SK-N-SH (cell line): ENCODE results near the gene FLAD1. TPM values are rescaled to one million over a fixed set of nuclear protein-coding genes. Genes with fewer than 3 reads are reported as not detected.
A peak's percentile ranks its signal among the peaks of the same experiment; 100 is the strongest.

Experiments
- CTCF ChIA-PET: fragments of 300-600, 350-600 bp; formaldehyde crosslinking; extraction: SDS; loops from one replicate; lab custom pipeline; 2021; lab: Yijun Ruan, JAX
- POLR2A ChIA-PET: fragments of 350-600 bp; sonication (Branson Sonifier 250); formaldehyde crosslinking; extraction: SDS; loops from one replicate; lab custom pipeline; 2020; ENCODE audit warnings: antibody characterized with exemption, inconsistent platforms; lab: Yijun Ruan, JAX
- DNase-seq: peaks from one replicate; pipeline ENCODE4 v3.0.0; 2012
- H2AFZ ChIP-seq: fragments of 200-600 bp; sonication (generic); 2 replicates; pipeline ENCODE4 v1.8.1; 2016; ENCODE audit warnings: antibody characterized with exemption, mild to moderate bottlenecking, low read depth
- H3F3A ChIP-seq: fragments of 200-600 bp; sonication (generic); replicated peaks from 2 replicates; pipeline ENCODE3; 2016; ENCODE audit warnings: antibody characterized with exemption, mild to moderate bottlenecking; ENCODE audit not compliant: insufficient read depth
- H3K27ac ChIP-seq, 2 experiments: fragments of 200-500 bp in 1 of 2; fragments of 200-600 bp in 1 of 2; sonication (Bioruptor generic) in 1 of 2; sonication (generic), shearing (Covaris generic) in 1 of 2; 2 replicates each; pipeline versions ENCODE4 v1.5.1 to v1.6.1; 2014 to 2016; ENCODE audit warnings: low read depth in 2 of 2, inconsistent platforms in 1 of 2, low read length in 1 of 2, mild to moderate bottlenecking in 1 of 2, mixed read lengths in 1 of 2
- H3K27me3 ChIP-seq: fragments of 200-600 bp; sonication (generic), shearing (Covaris generic); 2 replicates; pipeline ENCODE4 v1.6.1; 2016; ENCODE audit warnings: mixed run types; ENCODE audit not compliant: insufficient read depth
- H3K36me3 ChIP-seq, 2 experiments: fragments of 200-500 bp in 1 of 2; fragments of 200-600 bp in 1 of 2; sonication (Bioruptor generic) in 1 of 2; sonication (generic) in 1 of 2; replicated peaks in 1 of 2; 2 replicates each; pipeline versions ENCODE3 to v1.5.1; 2014 to 2016; ENCODE audit warnings: low read length in 1 of 2, mild to moderate bottlenecking in 1 of 2; ENCODE audit not compliant: insufficient read depth in 2 of 2, control insufficient read depth in 1 of 2
- H3K4me1 ChIP-seq, 2 experiments: fragments of 200-500 bp in 1 of 2; fragments of 200-600 bp in 1 of 2; sonication (Bioruptor generic) in 1 of 2; sonication (generic), shearing (Covaris generic) in 1 of 2; 2 replicates each; pipeline versions ENCODE4 v1.5.1 to v1.6.1; 2014 to 2016; ENCODE audit warnings: low read depth in 1 of 2, low read length in 1 of 2, mixed run types in 1 of 2; ENCODE audit not compliant: insufficient read depth in 2 of 2, control insufficient read depth in 1 of 2
- H3K4me2 ChIP-seq: fragments of 200-600 bp; sonication (generic), shearing (Covaris generic); 2 replicates; pipeline ENCODE4 v1.6.1; 2017; ENCODE audit warnings: mixed run types
- H3K4me3 ChIP-seq, 2 experiments: fragments of 200-500 bp in 1 of 2; fragments of 200-600 bp in 1 of 2; sonication (Bioruptor generic) in 1 of 2; sonication (generic), shearing (Covaris generic) in 1 of 2; 2 replicates each; pipeline versions ENCODE4 v1.5.1 to v1.8.1; 2014 to 2016; ENCODE audit warnings: low read depth in 2 of 2, inconsistent platforms in 1 of 2, low read length in 1 of 2, mild to moderate bottlenecking in 1 of 2, mixed read lengths in 1 of 2, moderate library complexity in 1 of 2
- H3K79me2 ChIP-seq: fragments of 200-600 bp; sonication (generic); 2 replicates; pipeline ENCODE4 v1.8.1; 2017; ENCODE audit warnings: mild to moderate bottlenecking; ENCODE audit not compliant: insufficient read depth
- H3K9ac ChIP-seq: fragments of 200-600 bp; sonication (generic); 2 replicates; pipeline ENCODE4 v1.6.1; 2017; ENCODE audit warnings: mixed run types
- H3K9me2 ChIP-seq: fragments of 200-600 bp; sonication (generic); 2 replicates; pipeline ENCODE4 v1.6.1; 2017; ENCODE audit warnings: mixed run types
- H3K9me3 ChIP-seq: fragments of 200-600 bp; sonication (generic); 2 replicates; pipeline ENCODE4 v1.6.1; 2017; ENCODE audit warnings: mixed run types, mild to moderate bottlenecking, moderate library complexity
- H4K20me1 ChIP-seq: fragments of 200-600 bp; sonication (generic); 2 replicates; pipeline ENCODE4 v1.6.1; 2017; ENCODE audit warnings: mild to moderate bottlenecking, mixed run types; ENCODE audit not compliant: insufficient read depth
- ELF1 ChIP-seq: IDR thresholded peaks from 2 replicates; pipeline ENCODE4 v1.4.0; 2012
- EP300 ChIP-seq, 2 experiments: IDR thresholded peaks; 2 replicates each; pipeline versions ENCODE4 v1.4.0 to v1.6.1; 2012; ENCODE audit warnings: borderline replicate concordance in 1 of 2, low read depth in 1 of 2, low read length in 1 of 2
- EZH2phosphoT487 ChIP-seq: fragments of 200-600 bp; sonication (generic); IDR thresholded peaks from 2 replicates; pipeline ENCODE4 v1.6.1; 2017; ENCODE audit warnings: low read depth, mixed run types, mild to moderate bottlenecking, antibody characterized with exemption, moderate library complexity, borderline replicate concordance
- GATA2 ChIP-seq: sonication (generic); formaldehyde crosslinking; IDR thresholded peaks from 2 replicates; pipeline ENCODE4 v1.5.0; 2020; ENCODE audit warnings: mild to moderate bottlenecking, missing genetic modification reagents
- IRF3 ChIP-seq: fragments of 150-350 bp; IDR thresholded peaks from 2 replicates; pipeline ENCODE4 v1.6.1; 2016; ENCODE audit warnings: mild to moderate bottlenecking, low read depth, low read length
- MXI1 ChIP-seq: IDR thresholded peaks from 2 replicates; pipeline ENCODE4 v1.6.1; 2012; ENCODE audit warnings: mild to moderate bottlenecking, low read depth, low read length, improper control_type of control experiment
- RCOR1 ChIP-seq: fragments of 150-350 bp; IDR thresholded peaks from 2 replicates; pipeline ENCODE4 v1.6.1; 2017; ENCODE audit warnings: antibody characterized with exemption, low read length
- SIN3A ChIP-seq: IDR thresholded peaks from 2 replicates; pipeline ENCODE4 v1.6.1; 2012; ENCODE audit warnings: low read depth, mild to moderate bottlenecking, low read length, moderate library complexity, borderline replicate concordance
- SMC3 ChIP-seq: IDR thresholded peaks from 2 replicates; pipeline ENCODE4 v1.6.1; 2012; ENCODE audit warnings: low read depth, low read length, improper control_type of control experiment
- TAF1 ChIP-seq: IDR thresholded peaks from 2 replicates; pipeline ENCODE4 v1.6.1; 2012; ENCODE audit warnings: low read depth, mild to moderate bottlenecking, low read length, moderate library complexity, borderline replicate concordance
- USF1 ChIP-seq: IDR thresholded peaks from 2 replicates; pipeline ENCODE4 v1.4.0; 2012; ENCODE audit warnings: low read depth, borderline replicate concordance
- USF2 ChIP-seq: fragments of 150-350 bp; IDR thresholded peaks from 2 replicates; pipeline ENCODE4 v1.6.1; 2017; ENCODE audit warnings: antibody characterized with exemption, low read length, low read depth, borderline replicate concordance
- WGBS: methylation state at CpG from one replicate; pipeline ENCODE4 v1.1.6; 2017; ENCODE audit warnings: low lambda C conversion rate; 5-methylcytosine and 5-hydroxymethylcytosine counted together
- polyA plus RNA-seq, 3 experiments: library from polyadenylated mRNA; depleted of rRNA; stranded (reverse); fragments of >200 nt; gene quantifications; 2 replicates each; pipeline ENCODE4 v1.2.3, GENCODE V29; 2012

FLAD1 gene
- polyA plus RNA-seq, 1 of the 3 experiments (the other 2 are of a cell fraction), result 50.8 TPM

GRCh38 chr1:154957091-154957657, 26.0 kb upstream of the FLAD1 start (continued):
- TF ChIP-seq RCOR1 (no peak), EP300 (IDR thresholded peaks at IDR 0.05; ENCODE audit: borderline replicate concordance in 1 of 2, low read depth in 1 of 2, low read length in 1 of 2) (no peak), SMC3 (no peak), EZH2phosphoT487 (no peak), GATA2 (CRISPR knock-in tag) (no peak)

DNA sequence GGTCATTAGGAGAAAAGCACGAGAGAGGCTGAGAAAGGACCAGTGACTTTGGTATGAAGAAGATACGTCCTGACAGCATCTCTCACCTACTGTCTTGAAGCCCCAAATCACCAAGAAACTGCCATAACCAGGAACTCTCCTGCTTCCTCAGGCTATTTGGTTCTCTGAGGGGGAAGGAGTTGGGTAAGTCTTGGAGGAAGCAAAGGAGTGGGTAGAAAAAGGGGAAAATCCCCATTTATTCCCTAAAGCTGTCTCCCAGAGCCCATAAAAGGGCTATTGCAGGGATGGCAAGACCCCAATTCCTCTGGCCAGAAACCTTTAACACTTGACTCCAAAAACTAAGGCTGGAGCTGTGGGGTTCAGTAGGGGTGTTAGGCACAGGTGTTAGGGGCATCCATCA, 25.1 kb upstream of the FLAD1 start:
- TF ChIP-seq IRF3 (no peak), MXI1 (no peak), TAF1 (no peak), USF2 (no peak), SIN3A (no peak), ELF1 (no peak), USF1 (no peak)
- CTCF ChIA-PET, result interaction anchor here (1.7 to 37.5 kb wide), 2 partner anchors 40 to 103 kb away, joined by 4 to 640 read pairs; partner anchors contain the start of genes LENEP and ZBTB7B
- Histone ChIP-seq H3K36me3 (peaks cover 0 to 29% of the 10 kb centered on the region in 2 experiments), H3K79me2 (peaks cover 22% of the 10 kb centered on the region), H3K4me3 (no peak overlapping the region), H3K4me1 (peaks cover 2 to 51% of the 10 kb centered on the region in 2 experiments; a peak in 3 of 4 replicates), H2AFZ (no peak overlapping the region), H3K4me2 (no peak overlapping the region), H3K9ac (no peak overlapping the region), H3F3A (peaks cover 15% of the 10 kb centered on the region), H3K9me3 (no peaks in the 10 kb centered on the region), H4K20me1 (no peaks in the 10 kb centered on the region), H3K27me3 (no peaks in the 10 kb centered on the region), H3K27ac (0 out of 4 replicates have a peak overlapping the region, but pooled peaks of 1 of the 2 experiments have one; percentile 5), H3K9me2 (no peaks in the 10 kb centered on the region)
- 96% methylated on average over 2 of the region's 2 CpGs for WGBS
- POLR2A ChIA-PET, result no interaction called here
- no peak for DNase-seq
